SU-DHL-6 (cell line): Measurements from ENCODE around the gene NAV2.

ENCODE experiments used
- H2AFZ ChIP-seq: fragments of 200-600 bp; sonication (generic); 2 replicates; pipeline ENCODE4 v1.6.1; 2014; ENCODE audit warnings: low read depth, mild to moderate bottlenecking, moderate library complexity, mixed read lengths, antibody characterized with exemption, low read length; ENCODE audit not compliant: severe bottlenecking
- H3F3A ChIP-seq: fragments of 200-600 bp; shearing (Covaris generic); 2 replicates; pipeline ENCODE4 v1.6.0; 2016; ENCODE audit warnings: antibody characterized with exemption, mild to moderate bottlenecking; ENCODE audit not compliant: insufficient read depth
- H3K27ac ChIP-seq: fragments of 200-600 bp; sonication (generic); 2 replicates; pipeline ENCODE4 v1.5.1; 2016; ENCODE audit warnings: low read depth, mild to moderate bottlenecking, low read length, moderate library complexity, mixed read lengths
- H3K27me3 ChIP-seq: fragments of 200-600 bp; sonication (generic), shearing (Covaris generic); 2 replicates; pipeline ENCODE4 v1.6.0; 2014; ENCODE audit warnings: mild to moderate bottlenecking, low read length
- H3K36me3 ChIP-seq: fragments of 200-600 bp; sonication (generic); 2 replicates; pipeline ENCODE4 v1.6.1; 2014; ENCODE audit warnings: mild to moderate bottlenecking, low read length, mixed read lengths
- H3K4me2 ChIP-seq: fragments of 300-600, 200-600 bp; shearing (Covaris generic), sonication (generic); 2 replicates; pipeline ENCODE4 v1.6.0; 2014; ENCODE audit warnings: low read length, low read depth, mild to moderate bottlenecking; ENCODE audit not compliant: poor library complexity, severe bottlenecking
- H3K4me3 ChIP-seq: fragments of 200-600 bp; sonication (generic); 2 replicates; pipeline ENCODE4 v1.5.1; 2014; ENCODE audit warnings: antibody characterized with exemption, low read length, mild to moderate bottlenecking, mixed read lengths; ENCODE audit not compliant: insufficient read depth, poor library complexity, severe bottlenecking
- H3K79me2 ChIP-seq: fragments of 200-600 bp; sonication (generic); 2 replicates; pipeline ENCODE4 v1.6.1; 2014; ENCODE audit warnings: mild to moderate bottlenecking, low read length, moderate library complexity; ENCODE audit not compliant: insufficient read depth
- H3K9ac ChIP-seq: fragments of 200-600 bp; sonication (generic); 2 replicates; pipeline ENCODE4 v1.7.0; 2014; ENCODE audit warnings: mild to moderate bottlenecking, low read length
- H3K9me2 ChIP-seq: fragments of 200-600 bp; sonication (generic); replicated peaks from 2 replicates; pipeline ENCODE4 v1.6.1; 2014; ENCODE audit warnings: low read length; ENCODE audit not compliant: insufficient read depth
- H3K9me3 ChIP-seq: fragments of 200-600 bp; sonication (generic); 2 replicates; pipeline ENCODE4 v1.6.1; 2014; ENCODE audit warnings: low read length, mixed read lengths; ENCODE audit not compliant: insufficient read depth
- H4K20me1 ChIP-seq: fragments of 200-600 bp; sonication (generic); 2 replicates; pipeline ENCODE4 v1.6.1; 2014; ENCODE audit warnings: low read depth, mild to moderate bottlenecking, antibody characterized with exemption, low read length, moderate library complexity, mixed read lengths
- EZH2phosphoT487 ChIP-seq: fragments of 200-600 bp; sonication (generic), shearing (Covaris generic); conservative IDR thresholded peaks from 2 replicates; pipeline ENCODE4 v1.6.1; 2018; ENCODE audit warnings: mild to moderate bottlenecking, antibody characterized with exemption, low read length, moderate library complexity, mixed read lengths
- TF ChIP-seq, protein P1 (sequence below): fragments of 200-600 bp; sonication (generic); IDR thresholded peaks from one replicate; pipeline ENCODE4 v1.5.1; 2017; ENCODE audit warnings: antibody characterized with exemption, mild to moderate bottlenecking, low read length, moderate library complexity; ENCODE audit not compliant: insufficient read depth, poor library complexity, severe bottlenecking

NAV2 gene

DNA sequence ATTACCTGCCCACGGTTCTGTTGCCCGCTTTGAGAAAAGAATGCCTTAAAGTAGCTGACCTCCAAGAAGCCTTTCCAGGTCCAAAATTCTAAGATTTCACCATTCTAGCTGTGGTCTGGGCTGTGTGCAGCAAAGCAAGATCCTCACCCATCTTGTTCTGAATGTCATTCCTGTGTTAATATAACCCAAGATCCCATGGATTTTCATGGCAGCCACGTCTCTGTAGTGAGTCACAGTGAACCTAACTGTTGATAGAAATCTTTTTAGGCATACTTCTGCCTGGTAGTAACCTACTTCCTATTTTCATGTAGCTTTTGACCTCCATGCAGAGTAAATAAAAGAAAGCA, 210.0 kb downstream of the NAV2 start:
- H2AFZ ChIP-seq = no peak overlapping the region
- H3K27ac ChIP-seq = no peak overlapping the region
- H3K4me2 ChIP-seq = no peak overlapping the region
- no peaks in the 10 kb centered on the region for H4K20me1 ChIP-seq
- no peaks in the 10 kb centered on the region for H3K9me3 ChIP-seq
- TF ChIP-seq, protein P1, sequence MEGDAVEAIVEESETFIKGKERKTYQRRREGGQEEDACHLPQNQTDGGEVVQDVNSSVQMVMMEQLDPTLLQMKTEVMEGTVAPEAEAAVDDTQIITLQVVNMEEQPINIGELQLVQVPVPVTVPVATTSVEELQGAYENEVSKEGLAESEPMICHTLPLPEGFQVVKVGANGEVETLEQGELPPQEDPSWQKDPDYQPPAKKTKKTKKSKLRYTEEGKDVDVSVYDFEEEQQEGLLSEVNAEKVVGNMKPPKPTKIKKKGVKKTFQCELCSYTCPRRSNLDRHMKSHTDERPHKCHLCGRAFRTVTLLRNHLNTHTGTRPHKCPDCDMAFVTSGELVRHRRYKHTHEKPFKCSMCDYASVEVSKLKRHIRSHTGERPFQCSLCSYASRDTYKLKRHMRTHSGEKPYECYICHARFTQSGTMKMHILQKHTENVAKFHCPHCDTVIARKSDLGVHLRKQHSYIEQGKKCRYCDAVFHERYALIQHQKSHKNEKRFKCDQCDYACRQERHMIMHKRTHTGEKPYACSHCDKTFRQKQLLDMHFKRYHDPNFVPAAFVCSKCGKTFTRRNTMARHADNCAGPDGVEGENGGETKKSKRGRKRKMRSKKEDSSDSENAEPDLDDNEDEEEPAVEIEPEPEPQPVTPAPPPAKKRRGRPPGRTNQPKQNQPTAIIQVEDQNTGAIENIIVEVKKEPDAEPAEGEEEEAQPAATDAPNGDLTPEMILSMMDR = no peak
- TF ChIP-seq EZH2phosphoT487 = no peak
- no peaks in the 10 kb centered on the region for H3K27me3 ChIP-seq
- H3K9ac ChIP-seq = no peak overlapping the region
- no peaks in the 10 kb centered on the region for H3K36me3 ChIP-seq
- H3K9me2 ChIP-seq = no peaks in the 10 kb centered on the region
- H3K79me2 ChIP-seq = no peaks in the 10 kb centered on the region
- H3F3A ChIP-seq = no peaks in the 10 kb centered on the region
- no peak overlapping the region for H3K4me3 ChIP-seq

DNA sequence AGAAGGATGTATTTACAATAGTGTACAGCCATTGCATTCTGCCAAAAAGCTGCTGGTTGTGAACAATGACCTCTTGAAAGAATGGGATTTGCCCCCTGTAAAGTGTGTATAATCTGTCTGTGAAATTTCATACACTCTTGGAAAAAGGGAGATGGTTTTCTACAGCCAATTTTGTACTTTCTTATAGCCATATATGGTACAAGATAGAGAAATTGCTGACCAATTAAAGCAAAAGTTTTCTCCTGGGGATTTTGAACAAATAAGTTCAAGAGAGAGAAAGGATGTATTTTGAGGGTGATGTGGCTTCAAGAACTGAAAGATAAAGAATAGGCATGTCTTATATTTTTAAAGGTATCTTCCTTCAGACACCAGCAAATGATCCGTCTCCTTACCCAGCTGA, 211.0 kb downstream of the NAV2 start:
- Histone ChIP-seq H3K36me3 (no peaks in the 10 kb centered on the region), H3K4me2 (no peak overlapping the region), H3K27ac (no peak overlapping the region), H3K9me3 (no peaks in the 10 kb centered on the region), H3K9me2 (no peaks in the 10 kb centered on the region), H3F3A (no peaks in the 10 kb centered on the region), H3K9ac (no peak overlapping the region), H3K4me3 (no peak overlapping the region), H2AFZ (no peak overlapping the region), H3K27me3 (0 out of 2 replicates have a peak, but pooled peaks cover 2% of the 10 kb centered on the region), H4K20me1 (no peaks in the 10 kb centered on the region), H3K79me2 (no peaks in the 10 kb centered on the region)
- TF ChIP-seq, protein P1 = no peak
- TF ChIP-seq EZH2phosphoT487 = no peak

DNA sequence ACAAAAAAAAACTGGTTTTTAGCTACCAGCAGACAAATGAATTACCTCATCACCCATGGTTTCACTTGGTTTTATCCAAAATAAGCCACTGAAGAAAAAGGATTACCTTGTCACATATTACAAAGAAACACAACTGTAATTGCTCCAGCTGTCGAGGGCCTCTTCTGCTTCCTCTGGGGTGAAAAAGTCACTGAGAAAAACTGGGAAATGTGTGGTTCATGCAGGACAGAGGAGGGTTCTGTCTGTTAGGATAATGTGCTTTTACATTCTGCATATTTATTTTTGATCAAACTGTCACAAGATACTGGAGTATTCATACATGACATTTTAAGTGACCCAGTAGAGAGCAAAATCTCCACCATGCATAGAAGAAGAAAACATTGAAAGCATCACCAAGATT, 211.7 kb downstream of the NAV2 start:
- TF ChIP-seq, protein P1 = no peak
- no peak for TF ChIP-seq EZH2phosphoT487
- no peaks in the 10 kb centered on the region for H3K9me3 ChIP-seq
- H3K27me3 ChIP-seq = 0 out of 2 replicates have a peak, but pooled peaks cover 2% of the 10 kb centered on the region
- H4K20me1 ChIP-seq = no peaks in the 10 kb centered on the region
- no peak overlapping the region for H3K4me3 ChIP-seq
- H3K36me3 ChIP-seq = no peaks in the 10 kb centered on the region
- H3K9me2 ChIP-seq = no peaks in the 10 kb centered on the region
- H3K79me2 ChIP-seq = no peaks in the 10 kb centered on the region
- no peak overlapping the region for H3K4me2 ChIP-seq
- no peak overlapping the region for H3K27ac ChIP-seq
- H3K9ac ChIP-seq = no peak overlapping the region
- H3F3A ChIP-seq = no peaks in the 10 kb centered on the region
- no peak overlapping the region for H2AFZ ChIP-seq
